SK-N-SH (cell line): ENCODE measurements around the gene PCGF2. TPM values are rescaled to one million over a fixed set of nuclear protein-coding genes. Genes with fewer than 3 reads are reported as not detected.

Source experiments
- CTCF ChIA-PET: fragments of 300-600, 350-600 bp; formaldehyde crosslinking; extraction: SDS; loops from one replicate; lab custom pipeline; 2021; lab: Yijun Ruan, JAX
- POLR2A ChIA-PET: fragments of 350-600 bp; sonication (Branson Sonifier 250); formaldehyde crosslinking; extraction: SDS; loops from one replicate; lab custom pipeline; 2020; ENCODE audit warnings: antibody characterized with exemption, inconsistent platforms; lab: Yijun Ruan, JAX
- DNase-seq: peaks from one replicate; pipeline ENCODE4 v3.0.0; 2012
- H2AFZ ChIP-seq: fragments of 200-600 bp; sonication (generic); 2 replicates; pipeline ENCODE4 v1.8.1; 2016; ENCODE audit warnings: antibody characterized with exemption, mild to moderate bottlenecking, low read depth
- H3F3A ChIP-seq: fragments of 200-600 bp; sonication (generic); replicated peaks from 2 replicates; pipeline ENCODE3; 2016; ENCODE audit warnings: antibody characterized with exemption, mild to moderate bottlenecking; ENCODE audit not compliant: insufficient read depth
- H3K27ac ChIP-seq, 2 experiments: fragments of 200-500 bp in 1 of 2; fragments of 200-600 bp in 1 of 2; sonication (Bioruptor generic) in 1 of 2; sonication (generic), shearing (Covaris generic) in 1 of 2; 2 replicates each; pipeline versions ENCODE4 v1.5.1 to v1.6.1; 2014 to 2016; ENCODE audit warnings: low read depth in 2 of 2, inconsistent platforms in 1 of 2, low read length in 1 of 2, mild to moderate bottlenecking in 1 of 2, mixed read lengths in 1 of 2
- H3K27me3 ChIP-seq: fragments of 200-600 bp; sonication (generic), shearing (Covaris generic); 2 replicates; pipeline ENCODE4 v1.6.1; 2016; ENCODE audit warnings: mixed run types; ENCODE audit not compliant: insufficient read depth
- H3K36me3 ChIP-seq, 2 experiments: fragments of 200-500 bp in 1 of 2; fragments of 200-600 bp in 1 of 2; sonication (Bioruptor generic) in 1 of 2; sonication (generic) in 1 of 2; replicated peaks in 1 of 2; 2 replicates each; pipeline versions ENCODE3 to v1.5.1; 2014 to 2016; ENCODE audit warnings: low read length in 1 of 2, mild to moderate bottlenecking in 1 of 2; ENCODE audit not compliant: insufficient read depth in 2 of 2, control insufficient read depth in 1 of 2
- H3K4me1 ChIP-seq, 2 experiments: fragments of 200-500 bp in 1 of 2; fragments of 200-600 bp in 1 of 2; sonication (Bioruptor generic) in 1 of 2; sonication (generic), shearing (Covaris generic) in 1 of 2; 2 replicates each; pipeline versions ENCODE4 v1.5.1 to v1.6.1; 2014 to 2016; ENCODE audit warnings: low read depth in 1 of 2, low read length in 1 of 2, mixed run types in 1 of 2; ENCODE audit not compliant: insufficient read depth in 2 of 2, control insufficient read depth in 1 of 2
- H3K4me2 ChIP-seq: fragments of 200-600 bp; sonication (generic), shearing (Covaris generic); 2 replicates; pipeline ENCODE4 v1.6.1; 2017; ENCODE audit warnings: mixed run types
- H3K4me3 ChIP-seq, 2 experiments: fragments of 200-500 bp in 1 of 2; fragments of 200-600 bp in 1 of 2; sonication (Bioruptor generic) in 1 of 2; sonication (generic), shearing (Covaris generic) in 1 of 2; 2 replicates each; pipeline versions ENCODE4 v1.5.1 to v1.8.1; 2014 to 2016; ENCODE audit warnings: low read depth in 2 of 2, inconsistent platforms in 1 of 2, low read length in 1 of 2, mild to moderate bottlenecking in 1 of 2, mixed read lengths in 1 of 2, moderate library complexity in 1 of 2
- H3K79me2 ChIP-seq: fragments of 200-600 bp; sonication (generic); 2 replicates; pipeline ENCODE4 v1.8.1; 2017; ENCODE audit warnings: mild to moderate bottlenecking; ENCODE audit not compliant: insufficient read depth
- H3K9ac ChIP-seq: fragments of 200-600 bp; sonication (generic); 2 replicates; pipeline ENCODE4 v1.6.1; 2017; ENCODE audit warnings: mixed run types
- H3K9me2 ChIP-seq: fragments of 200-600 bp; sonication (generic); 2 replicates; pipeline ENCODE4 v1.6.1; 2017; ENCODE audit warnings: mixed run types
- H3K9me3 ChIP-seq: fragments of 200-600 bp; sonication (generic); 2 replicates; pipeline ENCODE4 v1.6.1; 2017; ENCODE audit warnings: mixed run types, mild to moderate bottlenecking, moderate library complexity
- H4K20me1 ChIP-seq: fragments of 200-600 bp; sonication (generic); 2 replicates; pipeline ENCODE4 v1.6.1; 2017; ENCODE audit warnings: mild to moderate bottlenecking, mixed run types; ENCODE audit not compliant: insufficient read depth
- EZH2phosphoT487 ChIP-seq: fragments of 200-600 bp; sonication (generic); IDR thresholded peaks from 2 replicates; pipeline ENCODE4 v1.6.1; 2017; ENCODE audit warnings: low read depth, mixed run types, mild to moderate bottlenecking, antibody characterized with exemption, moderate library complexity, borderline replicate concordance
- FOXJ3 ChIP-seq: sonication (generic); formaldehyde crosslinking; IDR thresholded peaks from 2 replicates; pipeline ENCODE4 v1.5.1; 2020; ENCODE audit warnings: mild to moderate bottlenecking, missing genetic modification reagents
- GABPA ChIP-seq: IDR thresholded peaks from 2 replicates; pipeline ENCODE4 v1.4.0; 2012; ENCODE audit warnings: low read depth, mild to moderate bottlenecking
- MEF2A ChIP-seq: IDR thresholded peaks from 2 replicates; pipeline ENCODE4 v1.4.0; 2012; ENCODE audit warnings: low read depth, borderline replicate concordance
- MXI1 ChIP-seq: IDR thresholded peaks from 2 replicates; pipeline ENCODE4 v1.6.1; 2012; ENCODE audit warnings: mild to moderate bottlenecking, low read depth, low read length, improper control_type of control experiment
- POLR2AphosphoS5 ChIP-seq: IDR thresholded peaks from 2 replicates; pipeline ENCODE4 v1.6.1; 2012; ENCODE audit warnings: low read depth, low read length
- SIN3A ChIP-seq: IDR thresholded peaks from 2 replicates; pipeline ENCODE4 v1.6.1; 2012; ENCODE audit warnings: low read depth, mild to moderate bottlenecking, low read length, moderate library complexity, borderline replicate concordance
- TEAD4 ChIP-seq: IDR thresholded peaks from 2 replicates; pipeline ENCODE4 v1.4.0; 2012; ENCODE audit warnings: mild to moderate bottlenecking, borderline replicate concordance; ENCODE audit not compliant: insufficient read depth
- WGBS: methylation state at CpG from one replicate; pipeline ENCODE4 v1.1.6; 2017; ENCODE audit warnings: low lambda C conversion rate; 5-methylcytosine and 5-hydroxymethylcytosine counted together
- polyA plus RNA-seq, 3 experiments: library from polyadenylated mRNA; depleted of rRNA; stranded (reverse); fragments of >200 nt; gene quantifications; 2 replicates each; pipeline ENCODE4 v1.2.3, GENCODE V29; 2012
- TF ChIP-seq, protein P1 (sequence below): IDR thresholded peaks from 2 replicates; pipeline ENCODE4 v1.6.1; 2012; ENCODE audit warnings: mild to moderate bottlenecking, low read depth, low read length, moderate library complexity
- TF ChIP-seq, protein P2 (sequence below): fragments of 150-350 bp; IDR thresholded peaks from 2 replicates; pipeline ENCODE4 v1.6.1; 2016; ENCODE audit warnings: mild to moderate bottlenecking, low read depth, low read length
- TF ChIP-seq, protein P3 (sequence below): fragments of 150-350 bp; IDR thresholded peaks from 2 replicates; pipeline ENCODE4 v1.6.1; 2017; ENCODE audit warnings: antibody characterized with exemption, low read length, low read depth, borderline replicate concordance
- TF ChIP-seq, protein P4 (sequence below): IDR thresholded peaks from 2 replicates; pipeline ENCODE4 v1.4.0; 2012; ENCODE audit warnings: low read depth
- TF ChIP-seq, protein P5 (sequence below): IDR thresholded peaks from 2 replicates; pipeline ENCODE4 v1.4.0; 2012; ENCODE audit warnings: low read depth, borderline replicate concordance

PCGF2 gene
- polyA plus RNA-seq, 1 of the 3 experiments (the other 2 are of a cell fraction) = 39.8 TPM

DNA sequence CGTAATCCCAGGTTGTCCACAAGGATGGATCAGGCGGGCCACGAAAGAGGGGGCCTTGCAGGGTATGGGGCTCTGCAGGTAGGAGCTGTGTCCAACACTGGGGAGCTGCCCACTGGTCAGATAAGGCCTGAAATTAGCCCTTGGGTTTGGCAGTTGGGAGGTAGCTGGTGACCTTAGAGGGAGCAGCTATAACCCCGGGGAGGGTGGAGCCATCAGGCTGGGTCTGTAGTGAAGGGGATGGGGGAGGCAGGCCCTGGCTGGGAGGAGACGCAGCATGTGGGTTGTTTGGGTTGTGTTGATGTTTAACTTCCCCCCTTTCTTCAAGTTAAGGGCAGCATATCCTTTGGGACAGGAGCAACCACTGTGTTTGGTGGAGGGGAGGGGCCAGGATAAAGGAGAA lies 37.2 kb downstream of the PCGF2 start:
- Histone ChIP-seq H3K9me3 (no peaks in the 10 kb centered on the region), H3K9ac (no peak overlapping the region), H3K27me3 (no peaks in the 10 kb centered on the region), H4K20me1 (peaks cover 9% of the 10 kb centered on the region; the same call in 1 of the 2 replicates), H3K4me3 (no peak overlapping the region), H3K4me1 (peaks cover 6 to 18% of the 10 kb centered on the region in 2 experiments; a peak in 2 of 4 replicates), H3K9me2 (no peaks in the 10 kb centered on the region), H3K27ac (no peak overlapping the region), H3K36me3 (peaks cover 20 to 67% of the 10 kb centered on the region in 2 experiments), H3K4me2 (no peak overlapping the region), H3K79me2 (peaks cover 32% of the 10 kb centered on the region; the same call in 1 of the 2 replicates), H2AFZ (no peak overlapping the region), H3F3A (peaks cover 5% of the 10 kb centered on the region)
- TF ChIP-seq FOXJ3 (CRISPR knock-in tag) = no peak
- TF ChIP-seq, protein P1, sequence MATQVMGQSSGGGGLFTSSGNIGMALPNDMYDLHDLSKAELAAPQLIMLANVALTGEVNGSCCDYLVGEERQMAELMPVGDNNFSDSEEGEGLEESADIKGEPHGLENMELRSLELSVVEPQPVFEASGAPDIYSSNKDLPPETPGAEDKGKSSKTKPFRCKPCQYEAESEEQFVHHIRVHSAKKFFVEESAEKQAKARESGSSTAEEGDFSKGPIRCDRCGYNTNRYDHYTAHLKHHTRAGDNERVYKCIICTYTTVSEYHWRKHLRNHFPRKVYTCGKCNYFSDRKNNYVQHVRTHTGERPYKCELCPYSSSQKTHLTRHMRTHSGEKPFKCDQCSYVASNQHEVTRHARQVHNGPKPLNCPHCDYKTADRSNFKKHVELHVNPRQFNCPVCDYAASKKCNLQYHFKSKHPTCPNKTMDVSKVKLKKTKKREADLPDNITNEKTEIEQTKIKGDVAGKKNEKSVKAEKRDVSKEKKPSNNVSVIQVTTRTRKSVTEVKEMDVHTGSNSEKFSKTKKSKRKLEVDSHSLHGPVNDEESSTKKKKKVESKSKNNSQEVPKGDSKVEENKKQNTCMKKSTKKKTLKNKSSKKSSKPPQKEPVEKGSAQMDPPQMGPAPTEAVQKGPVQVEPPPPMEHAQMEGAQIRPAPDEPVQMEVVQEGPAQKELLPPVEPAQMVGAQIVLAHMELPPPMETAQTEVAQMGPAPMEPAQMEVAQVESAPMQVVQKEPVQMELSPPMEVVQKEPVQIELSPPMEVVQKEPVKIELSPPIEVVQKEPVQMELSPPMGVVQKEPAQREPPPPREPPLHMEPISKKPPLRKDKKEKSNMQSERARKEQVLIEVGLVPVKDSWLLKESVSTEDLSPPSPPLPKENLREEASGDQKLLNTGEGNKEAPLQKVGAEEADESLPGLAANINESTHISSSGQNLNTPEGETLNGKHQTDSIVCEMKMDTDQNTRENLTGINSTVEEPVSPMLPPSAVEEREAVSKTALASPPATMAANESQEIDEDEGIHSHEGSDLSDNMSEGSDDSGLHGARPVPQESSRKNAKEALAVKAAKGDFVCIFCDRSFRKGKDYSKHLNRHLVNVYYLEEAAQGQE = no peak
- TF ChIP-seq, protein P2, sequence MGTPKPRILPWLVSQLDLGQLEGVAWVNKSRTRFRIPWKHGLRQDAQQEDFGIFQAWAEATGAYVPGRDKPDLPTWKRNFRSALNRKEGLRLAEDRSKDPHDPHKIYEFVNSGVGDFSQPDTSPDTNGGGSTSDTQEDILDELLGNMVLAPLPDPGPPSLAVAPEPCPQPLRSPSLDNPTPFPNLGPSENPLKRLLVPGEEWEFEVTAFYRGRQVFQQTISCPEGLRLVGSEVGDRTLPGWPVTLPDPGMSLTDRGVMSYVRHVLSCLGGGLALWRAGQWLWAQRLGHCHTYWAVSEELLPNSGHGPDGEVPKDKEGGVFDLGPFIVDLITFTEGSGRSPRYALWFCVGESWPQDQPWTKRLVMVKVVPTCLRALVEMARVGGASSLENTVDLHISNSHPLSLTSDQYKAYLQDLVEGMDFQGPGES = no peak
- TF ChIP-seq, protein P3, sequence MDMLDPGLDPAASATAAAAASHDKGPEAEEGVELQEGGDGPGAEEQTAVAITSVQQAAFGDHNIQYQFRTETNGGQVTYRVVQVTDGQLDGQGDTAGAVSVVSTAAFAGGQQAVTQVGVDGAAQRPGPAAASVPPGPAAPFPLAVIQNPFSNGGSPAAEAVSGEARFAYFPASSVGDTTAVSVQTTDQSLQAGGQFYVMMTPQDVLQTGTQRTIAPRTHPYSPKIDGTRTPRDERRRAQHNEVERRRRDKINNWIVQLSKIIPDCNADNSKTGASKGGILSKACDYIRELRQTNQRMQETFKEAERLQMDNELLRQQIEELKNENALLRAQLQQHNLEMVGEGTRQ = no peak
- TF ChIP-seq POLR2AphosphoS5 = no peak
- no peak for TF ChIP-seq GABPA
- TF ChIP-seq, protein P4, sequence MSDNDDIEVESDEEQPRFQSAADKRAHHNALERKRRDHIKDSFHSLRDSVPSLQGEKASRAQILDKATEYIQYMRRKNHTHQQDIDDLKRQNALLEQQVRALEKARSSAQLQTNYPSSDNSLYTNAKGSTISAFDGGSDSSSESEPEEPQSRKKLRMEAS = no peak
- TF ChIP-seq, protein P5, sequence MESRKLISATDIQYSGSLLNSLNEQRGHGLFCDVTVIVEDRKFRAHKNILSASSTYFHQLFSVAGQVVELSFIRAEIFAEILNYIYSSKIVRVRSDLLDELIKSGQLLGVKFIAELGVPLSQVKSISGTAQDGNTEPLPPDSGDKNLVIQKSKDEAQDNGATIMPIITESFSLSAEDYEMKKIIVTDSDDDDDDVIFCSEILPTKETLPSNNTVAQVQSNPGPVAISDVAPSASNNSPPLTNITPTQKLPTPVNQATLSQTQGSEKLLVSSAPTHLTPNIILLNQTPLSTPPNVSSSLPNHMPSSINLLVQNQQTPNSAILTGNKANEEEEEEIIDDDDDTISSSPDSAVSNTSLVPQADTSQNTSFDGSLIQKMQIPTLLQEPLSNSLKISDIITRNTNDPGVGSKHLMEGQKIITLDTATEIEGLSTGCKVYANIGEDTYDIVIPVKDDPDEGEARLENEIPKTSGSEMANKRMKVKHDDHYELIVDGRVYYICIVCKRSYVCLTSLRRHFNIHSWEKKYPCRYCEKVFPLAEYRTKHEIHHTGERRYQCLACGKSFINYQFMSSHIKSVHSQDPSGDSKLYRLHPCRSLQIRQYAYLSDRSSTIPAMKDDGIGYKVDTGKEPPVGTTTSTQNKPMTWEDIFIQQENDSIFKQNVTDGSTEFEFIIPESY = no peak
- no peak for TF ChIP-seq MEF2A
- TF ChIP-seq EZH2phosphoT487 = no peak
- TF ChIP-seq SIN3A = no peak
- no peak for TF ChIP-seq MXI1
- no peak for TF ChIP-seq TEAD4
- ChIA-PET CTCF (interaction anchor here (0.6 to 3.1 kb wide), 5 partner anchors 13 to 44 kb away, joined by 3 to 14 read pairs (median 5); no protein-coding TSS in a partner anchor), POLR2A (interaction anchor here (0.8 to 1.2 kb wide), 3 partner anchors 9 to 56 kb away, joined by 3 read pairs; no protein-coding TSS in a partner anchor)
- DNase-seq = no peak
- WGBS = 87% methylated on average over 5 of the region's 5 CpGs
